K562 (cell line): ENCODE results near the gene GPRIN1. TPM values are rescaled to one million over a fixed set of nuclear protein-coding genes. Genes with fewer than 3 reads are reported as not detected.
A peak's percentile ranks its signal among the peaks of the same experiment; 100 is the strongest.

Experiments
- ARID4B ChIP-seq: sonication (generic); formaldehyde crosslinking; IDR thresholded peaks from 2 replicates; pipeline ENCODE4 v1.8.0; 2022; ENCODE audit warnings: mild to moderate bottlenecking, missing genetic modification reagents
- CBX5 ChIP-seq: IDR thresholded peaks from 2 replicates; pipeline ENCODE4 v1.6.1; 2014; ENCODE audit warnings: low read depth, borderline replicate concordance
- HDAC3 ChIP-seq: fragments of 450-650 bp; IDR thresholded peaks from 2 replicates; pipeline ENCODE4 v1.6.1; 2018; ENCODE audit warnings: borderline replicate concordance, mild to moderate bottlenecking, moderate library complexity; ENCODE audit not compliant: partially characterized antibody
- MAFK ChIP-seq: IDR thresholded peaks from 2 replicates; pipeline ENCODE4 v1.6.1; 2011; ENCODE audit warnings: low read length, improper control_type of control experiment
- MCM3 ChIP-seq: fragments of 450-650 bp; IDR thresholded peaks from 2 replicates; pipeline ENCODE4 v1.6.1; 2016
- NFE2 ChIP-seq: IDR thresholded peaks from 2 replicates; pipeline ENCODE4 v1.6.1; 2014; ENCODE audit warnings: antibody characterized with exemption, low read depth
- NR4A1 ChIP-seq, 2 experiments: fragments of 250-450 bp in 1 of 2; fragments of 450-650 bp in 1 of 2; sonication (Bioruptor Pico) in 1 of 2; IDR thresholded peaks; 2 replicates each; pipeline versions ENCODE4 v1.4.0 to v1.6.1; 2016 to 2020; ENCODE audit warnings: mild to moderate bottlenecking in 2 of 2, missing compliant biosample characterization in 1 of 2, missing genetic modification characterization in 1 of 2, moderate library complexity in 1 of 2
- PKNOX1 ChIP-seq: fragments of 450-650 bp; IDR thresholded peaks from 2 replicates; pipeline ENCODE4 v1.6.1; 2016
- POLR2A ChIP-seq: fragments of 450-650 bp; conservative IDR thresholded peaks from 2 replicates; pipeline ENCODE4 v1.6.1; 2016
- RNF2 ChIP-seq: sonication (generic); IDR thresholded peaks from 2 replicates; pipeline ENCODE4 v1.6.1; 2016
- SRF ChIP-seq, 2 experiments: fragments of 250-450, 450-650 bp in 1 of 2; sonication (Bioruptor Pico) in 1 of 2; sonication (generic) in 1 of 2; formaldehyde crosslinking; IDR thresholded peaks; 2 replicates each; pipeline versions ENCODE4 v1.5.0 to v1.5.1; 2020 to 2022; ENCODE audit warnings: mild to moderate bottlenecking in 1 of 2, missing genetic modification reagents in 1 of 2
- SRSF3 ChIP-seq: fragments of 200-400 bp; formaldehyde crosslinking; IDR thresholded peaks from 2 replicates; pipeline ENCODE4 v1.6.1; 2016; ENCODE audit warnings: mild to moderate bottlenecking, low read length, moderate library complexity; ENCODE audit not compliant: insufficient read depth
- TFAP4 ChIP-seq: sonication (generic); formaldehyde crosslinking; IDR thresholded peaks from 2 replicates; pipeline ENCODE4 v1.8.0; 2022; ENCODE audit warnings: missing genetic modification reagents, mild to moderate bottlenecking, moderate library complexity, borderline replicate concordance
- polyA plus RNA-seq, 8 experiments: library from polyadenylated mRNA; depleted of rRNA in 4 of 8; stranded (reverse) in 5 of 8; unstranded in 3 of 8; fragments of >200 nt; fragmentation: Nextera tagmentation in 2 of 8; fragmentation: Illumina TruSeq in 1 of 8; extraction: Ambion mirVana in 2 of 8; extraction: Trizol in 1 of 8; gene quantifications; 2 replicates each; pipeline versions ENCODE4 v1.2.1 to v1.2.3, GENCODE V29; 2011 to 2014; ENCODE audit warnings: inconsistent platforms in 1 of 8, missing spikeins in 1 of 8
- total RNA-seq, 7 experiments: library from RNA; depleted of rRNA in 6 of 7; stranded (reverse); fragments of >200 nt in 6 of 7; fragmentation: Illumina TruSeq in 2 of 7; extraction: Trizol in 2 of 7; gene quantifications; 2 replicates each; pipeline versions ENCODE4 v1.2.1 to v1.2.3, GENCODE V29; 2011 to 2021; ENCODE audit warnings: low replicate concordance in 1 of 7
- TF ChIP-seq, protein P1 (sequence below): fragments of 250-450 bp; sonication (Bioruptor Pico); IDR thresholded peaks from 2 replicates; pipeline ENCODE4 v1.9.0; 2021; ENCODE audit warnings: mild to moderate bottlenecking
- TF ChIP-seq, protein P2 (sequence below): fragments of 250-450 bp; sonication (Bioruptor Pico); IDR thresholded peaks from 2 replicates; pipeline ENCODE4 v1.9.0; 2021; ENCODE audit warnings: mild to moderate bottlenecking, inconsistent platforms
- TF ChIP-seq, protein P3 (sequence below): sonication (generic); formaldehyde crosslinking; IDR thresholded peaks from 2 replicates; pipeline ENCODE4 v1.8.1; 2023; ENCODE audit warnings: mild to moderate bottlenecking, missing genetic modification reagents

GPRIN1 gene
- total and polyA plus RNA-seq, 9 of the 15 experiments (the other 6 are each of a cell fraction or from before 2014, with no cell fraction given), result 0.15 to 11.6 (median 4.4) TPM

- TF ChIP-seq NR4A1 (CRISPR knock-in tag; IDR thresholded peaks at IDR 0.05) (0 out of 2 replicates have a peak, but pooled peaks have one; percentile 69), NR4A1 (tag; IDR thresholded peaks at IDR 0.05) (no peak), HDAC3 (no peak), NFE2 (no peak), TFAP4 (CRISPR knock-in tag) (peak; percentile 61; the same call in 1 of the 2 replicates), MCM3 (no peak), MAFK (no peak), CBX5 (no peak), SRF (CRISPR knock-in tag; IDR thresholded peaks at IDR 0.05) (peak in 1 of 2 experiments; percentile 84; a peak in 2 of 4 replicates), RNF2 (no peak), ARID4B (no peak), PKNOX1 (peak; percentile 48), POLR2A (peak; percentile 89), SRSF3 (no peak)
- TF ChIP-seq, protein P1, sequence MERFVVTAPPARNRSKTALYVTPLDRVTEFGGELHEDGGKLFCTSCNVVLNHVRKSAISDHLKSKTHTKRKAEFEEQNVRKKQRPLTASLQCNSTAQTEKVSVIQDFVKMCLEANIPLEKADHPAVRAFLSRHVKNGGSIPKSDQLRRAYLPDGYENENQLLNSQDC (CRISPR knock-in tag), result 0 out of 2 replicates have a peak, but pooled peaks have one; percentile 25
- TF ChIP-seq, protein P2, sequence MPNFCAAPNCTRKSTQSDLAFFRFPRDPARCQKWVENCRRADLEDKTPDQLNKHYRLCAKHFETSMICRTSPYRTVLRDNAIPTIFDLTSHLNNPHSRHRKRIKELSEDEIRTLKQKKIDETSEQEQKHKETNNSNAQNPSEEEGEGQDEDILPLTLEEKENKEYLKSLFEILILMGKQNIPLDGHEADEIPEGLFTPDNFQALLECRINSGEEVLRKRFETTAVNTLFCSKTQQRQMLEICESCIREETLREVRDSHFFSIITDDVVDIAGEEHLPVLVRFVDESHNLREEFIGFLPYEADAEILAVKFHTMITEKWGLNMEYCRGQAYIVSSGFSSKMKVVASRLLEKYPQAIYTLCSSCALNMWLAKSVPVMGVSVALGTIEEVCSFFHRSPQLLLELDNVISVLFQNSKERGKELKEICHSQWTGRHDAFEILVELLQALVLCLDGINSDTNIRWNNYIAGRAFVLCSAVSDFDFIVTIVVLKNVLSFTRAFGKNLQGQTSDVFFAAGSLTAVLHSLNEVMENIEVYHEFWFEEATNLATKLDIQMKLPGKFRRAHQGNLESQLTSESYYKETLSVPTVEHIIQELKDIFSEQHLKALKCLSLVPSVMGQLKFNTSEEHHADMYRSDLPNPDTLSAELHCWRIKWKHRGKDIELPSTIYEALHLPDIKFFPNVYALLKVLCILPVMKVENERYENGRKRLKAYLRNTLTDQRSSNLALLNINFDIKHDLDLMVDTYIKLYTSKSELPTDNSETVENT (CRISPR knock-in tag), result peak; percentile 37; the same call in 1 of the 2 replicates
- TF ChIP-seq, protein P3, sequence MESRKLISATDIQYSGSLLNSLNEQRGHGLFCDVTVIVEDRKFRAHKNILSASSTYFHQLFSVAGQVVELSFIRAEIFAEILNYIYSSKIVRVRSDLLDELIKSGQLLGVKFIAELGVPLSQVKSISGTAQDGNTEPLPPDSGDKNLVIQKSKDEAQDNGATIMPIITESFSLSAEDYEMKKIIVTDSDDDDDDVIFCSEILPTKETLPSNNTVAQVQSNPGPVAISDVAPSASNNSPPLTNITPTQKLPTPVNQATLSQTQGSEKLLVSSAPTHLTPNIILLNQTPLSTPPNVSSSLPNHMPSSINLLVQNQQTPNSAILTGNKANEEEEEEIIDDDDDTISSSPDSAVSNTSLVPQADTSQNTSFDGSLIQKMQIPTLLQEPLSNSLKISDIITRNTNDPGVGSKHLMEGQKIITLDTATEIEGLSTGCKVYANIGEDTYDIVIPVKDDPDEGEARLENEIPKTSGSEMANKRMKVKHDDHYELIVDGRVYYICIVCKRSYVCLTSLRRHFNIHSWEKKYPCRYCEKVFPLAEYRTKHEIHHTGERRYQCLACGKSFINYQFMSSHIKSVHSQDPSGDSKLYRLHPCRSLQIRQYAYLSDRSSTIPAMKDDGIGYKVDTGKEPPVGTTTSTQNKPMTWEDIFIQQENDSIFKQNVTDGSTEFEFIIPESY (CRISPR knock-in tag), result no peak
Observed at GRCh38 chr5:176647030-176647842, 37.3 kb upstream of the GPRIN1 start, which contains the start of gene TSPAN17 (continued).
